GM19025 (cell line): ENCODE results near the gene SLC1A7.

Experiments
- ATAC-seq: cut with Tn5 transposase; IDR thresholded peaks from one replicate; pipeline ENCODE4 v1.9.1; 2021; ENCODE audit warnings: mild to moderate bottlenecking, low read depth, moderate library complexity; ENCODE audit not compliant: unreplicated experiment

SLC1A7 gene

GRCh38 chr1:53078333-53079101 lies 63.9 kb downstream of the SLC1A7 start:
- no peak for ATAC-seq

GRCh38 chr1:53077599-53077965 lies 64.9 kb downstream of the SLC1A7 start:
- no peak for ATAC-seq

- ATAC-seq: no peak
These were observed 65.5 kb downstream of the SLC1A7 start for GRCh38 chr1:53076721-53077598.

GRCh38 chr1:53076165-53076564 lies 66.3 kb downstream of the SLC1A7 start:
- ATAC-seq: no peak

- ATAC-seq: no peak
These were observed 66.7 kb downstream of the SLC1A7 start for GRCh38 chr1:53075761-53076163.

GRCh38 chr1:53075206-53075605 lies 67.2 kb downstream of the SLC1A7 start:
- no peak for ATAC-seq

- ATAC-seq: no peak
These were observed 67.9 kb downstream of the SLC1A7 start for GRCh38 chr1:53074313-53075154.

- no peak for ATAC-seq
These were observed 68.5 kb downstream of the SLC1A7 start for GRCh38 chr1:53073868-53074311.

- ATAC-seq: no peak
These were observed 69.2 kb downstream of the SLC1A7 start for GRCh38 chr1:53073287-53073686.

GRCh38 chr1:53071915-53072314 lies 70.5 kb downstream of the SLC1A7 start:
- no peak for ATAC-seq

- no peak for ATAC-seq
These were observed 71.1 kb downstream of the SLC1A7 start for GRCh38 chr1:53071167-53071865.

- no peak for ATAC-seq
These were observed 71.8 kb downstream of the SLC1A7 start for GRCh38 chr1:53070621-53071020.

- no peak for ATAC-seq
These were observed 72.6 kb downstream of the SLC1A7 start for GRCh38 chr1:53069663-53070327.

GRCh38 chr1:53069265-53069662 lies 73.2 kb downstream of the SLC1A7 start:
- no peak for ATAC-seq

- ATAC-seq: no peak
These were observed 73.9 kb downstream of the SLC1A7 start for GRCh38 chr1:53068314-53069099.

- ATAC-seq: no peak
These were observed 74.6 kb downstream of the SLC1A7 start for GRCh38 chr1:53067886-53068285.

- no peak for ATAC-seq
These were observed 75.3 kb downstream of the SLC1A7 start for GRCh38 chr1:53066891-53067738.

GRCh38 chr1:53066488-53066887 lies 76.0 kb downstream of the SLC1A7 start:
- ATAC-seq: no peak
